Skeletal muscle tissue (tissue), 4 donors: ENCODE measurements around the gene PEX14. TPM values are rescaled to one million over a fixed set of nuclear protein-coding genes. Genes with fewer than 3 reads are reported as not detected.

Experiments used
- H3K27ac ChIP-seq: one replicate; pipeline ENCODE4 v1.7.0; 2013; ENCODE audit warnings: mild to moderate bottlenecking, low read depth, low read length, inconsistent platforms
- H3K27me3 ChIP-seq, 3 donors: one replicate each; pipeline ENCODE4 v1.7.0; 2013; ENCODE audit warnings: low read length in 3 of 3; ENCODE audit not compliant: control insufficient read depth in 3 of 3, insufficient read depth in 3 of 3
- H3K36me3 ChIP-seq, 3 donors: one replicate each; pipeline ENCODE4 v1.7.0; 2013; ENCODE audit warnings: low read length in 3 of 3; ENCODE audit not compliant: control insufficient read depth in 3 of 3, insufficient read depth in 3 of 3
- H3K4me1 ChIP-seq, 3 donors: one replicate each; pipeline ENCODE4 v1.7.0; 2013; ENCODE audit warnings: low read length in 3 of 3, mild to moderate bottlenecking in 3 of 3; ENCODE audit not compliant: control insufficient read depth in 3 of 3, insufficient read depth in 3 of 3
- H3K4me3 ChIP-seq, 3 donors: one replicate each; pipeline ENCODE4 v1.7.0; 2013; ENCODE audit warnings: low read length in 3 of 3
- H3K9ac ChIP-seq, 3 donors: one replicate each; pipeline ENCODE4 v1.7.0; 2013; ENCODE audit warnings: low read length in 3 of 3, mild to moderate bottlenecking in 3 of 3, moderate library complexity in 2 of 3, low read depth in 1 of 3
- H3K9me3 ChIP-seq, 3 donors: one replicate each; pipeline ENCODE4 v1.7.0; 2013; ENCODE audit warnings: low read length in 3 of 3; ENCODE audit not compliant: control insufficient read depth in 3 of 3
- total RNA-seq: library from RNA; depleted of rRNA; stranded (reverse); fragments of >200 nt; gene quantifications from one replicate; pipeline ENCODE4 v1.2.3, GENCODE V29; 2014
- donor health status: Osteomylitis.

PEX14 gene
- total RNA-seq, 1 donor from 2014 or later = 7.3 TPM

- no peaks in the 10 kb centered on the region for H3K9me3 ChIP-seq
- no peak overlapping the region for H3K27ac ChIP-seq
- H3K4me3 ChIP-seq = no peak overlapping the region
- H3K36me3 ChIP-seq = peaks cover 6 to 17% (median 13%) of the 10 kb centered on the region in 3 donors
- H3K9ac ChIP-seq = no peak overlapping the region
- H3K4me1 ChIP-seq = peaks cover 0 to 9% (median 5%) of the 10 kb centered on the region in 3 donors
- no peaks in the 10 kb centered on the region for H3K27me3 ChIP-seq
Observed at GRCh38 chr1:10628685-10629084, 153.9 kb downstream of the PEX14 start.

GRCh38 chr1:10629091-10629815 is 154.5 kb downstream of the PEX14 start:
- Histone ChIP-seq H3K27ac (no peak overlapping the region), H3K27me3 (no peaks in the 10 kb centered on the region), H3K9me3 (no peaks in the 10 kb centered on the region), H3K4me1 (peaks cover 0 to 10% (median 5%) of the 10 kb centered on the region in 3 donors), H3K36me3 (peaks cover 5 to 15% (median 10%) of the 10 kb centered on the region in 3 donors), H3K9ac (no peak overlapping the region), H3K4me3 (no peak overlapping the region)

- H3K9me3 ChIP-seq = no peaks in the 10 kb centered on the region
- no peak overlapping the region for H3K9ac ChIP-seq
- no peak overlapping the region for H3K27ac ChIP-seq
- H3K27me3 ChIP-seq = no peaks in the 10 kb centered on the region
- H3K36me3 ChIP-seq = peaks cover 0 to 9% (median 4%) of the 10 kb centered on the region in 3 donors
- no peak overlapping the region for H3K4me3 ChIP-seq
- peaks cover 1 to 17% (median 9%) of the 10 kb centered on the region in 3 donors for H3K4me1 ChIP-seq
Observed at GRCh38 chr1:10629816-10630571, 155.2 kb downstream of the PEX14 start.

GRCh38 chr1:10630661-10631120 is 155.9 kb downstream of the PEX14 start:
- Histone ChIP-seq H3K4me3 (no peak overlapping the region), H3K9me3 (no peaks in the 10 kb centered on the region), H3K27ac (no peak overlapping the region), H3K4me1 (peaks cover 8 to 23% (median 15%) of the 10 kb centered on the region in 3 donors), H3K27me3 (no peaks in the 10 kb centered on the region), H3K36me3 (peaks cover 0 to 7% (median 4%) of the 10 kb centered on the region in 3 donors), H3K9ac (no peak overlapping the region)

GRCh38 chr1:10631121-10631810 is 156.5 kb downstream of the PEX14 start:
- Histone ChIP-seq H3K27ac (no peak overlapping the region), H3K27me3 (no peaks in the 10 kb centered on the region), H3K36me3 (peaks cover 0 to 7% (median 4%) of the 10 kb centered on the region in 3 donors), H3K9me3 (no peaks in the 10 kb centered on the region), H3K9ac (no peak overlapping the region), H3K4me3 (no peak overlapping the region), H3K4me1 (peaks cover 12 to 26% (median 21%) of the 10 kb centered on the region in 3 donors)

GRCh38 chr1:10631811-10632593 is 157.3 kb downstream of the PEX14 start:
- Histone ChIP-seq H3K4me1 (peaks cover 13 to 27% (median 20%) of the 10 kb centered on the region in 3 donors), H3K9ac (peak overlapping the region in 1 of 3 donors; percentile 33), H3K27ac (no peak overlapping the region), H3K36me3 (peaks cover 0 to 7% (median 4%) of the 10 kb centered on the region in 3 donors), H3K4me3 (no peak overlapping the region), H3K27me3 (no peaks in the 10 kb centered on the region), H3K9me3 (no peaks in the 10 kb centered on the region)

- Histone ChIP-seq H3K4me3 (no peak overlapping the region), H3K9me3 (no peaks in the 10 kb centered on the region), H3K9ac (peak overlapping the region in 1 of 3 donors; percentile 33), H3K27me3 (no peaks in the 10 kb centered on the region), H3K36me3 (peaks cover 0 to 7% (median 4%) of the 10 kb centered on the region in 3 donors), H3K27ac (peak overlapping the region; percentile 51), H3K4me1 (peaks cover 13 to 27% (median 24%) of the 10 kb centered on the region in 3 donors)
Observed at GRCh38 chr1:10632691-10633090, 157.9 kb downstream of the PEX14 start.

- Histone ChIP-seq H3K27me3 (no peaks in the 10 kb centered on the region), H3K27ac (no peak overlapping the region), H3K9ac (no peak overlapping the region), H3K4me1 (peaks cover 13 to 25% (median 24%) of the 10 kb centered on the region in 3 donors), H3K9me3 (no peaks in the 10 kb centered on the region), H3K36me3 (peaks cover 0 to 7% (median 4%) of the 10 kb centered on the region in 3 donors), H3K4me3 (no peak overlapping the region)
Observed at GRCh38 chr1:10633416-10633815, 158.7 kb downstream of the PEX14 start.

GRCh38 chr1:10634075-10634427 is 159.3 kb downstream of the PEX14 start:
- H3K4me1 ChIP-seq = peaks cover 13 to 22% (median 20%) of the 10 kb centered on the region in 3 donors
- no peak overlapping the region for H3K27ac ChIP-seq
- no peak overlapping the region for H3K9ac ChIP-seq
- H3K9me3 ChIP-seq = no peaks in the 10 kb centered on the region
- H3K27me3 ChIP-seq = no peaks in the 10 kb centered on the region
- H3K36me3 ChIP-seq = peaks cover 0 to 7% (median 4%) of the 10 kb centered on the region in 3 donors
- H3K4me3 ChIP-seq = no peak overlapping the region
